ENCODE measurements around the gene HIF3A.

DNA sequence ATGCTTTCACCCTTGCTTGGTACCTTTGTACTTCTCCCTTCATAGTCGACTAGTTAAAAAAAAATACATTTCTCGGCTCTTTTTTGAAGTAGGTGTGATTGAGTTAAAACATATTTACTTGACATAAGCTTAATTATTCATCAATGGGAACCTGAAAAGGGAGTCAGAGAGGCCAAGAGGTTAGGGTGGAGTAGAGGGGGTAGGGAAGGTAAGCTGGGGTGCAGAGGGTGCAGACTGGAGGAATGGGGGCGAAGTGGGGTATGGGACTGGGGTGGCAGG lies 701 bp upstream of the HIF3A start:
- TF ChIP-seq, protein P1, sequence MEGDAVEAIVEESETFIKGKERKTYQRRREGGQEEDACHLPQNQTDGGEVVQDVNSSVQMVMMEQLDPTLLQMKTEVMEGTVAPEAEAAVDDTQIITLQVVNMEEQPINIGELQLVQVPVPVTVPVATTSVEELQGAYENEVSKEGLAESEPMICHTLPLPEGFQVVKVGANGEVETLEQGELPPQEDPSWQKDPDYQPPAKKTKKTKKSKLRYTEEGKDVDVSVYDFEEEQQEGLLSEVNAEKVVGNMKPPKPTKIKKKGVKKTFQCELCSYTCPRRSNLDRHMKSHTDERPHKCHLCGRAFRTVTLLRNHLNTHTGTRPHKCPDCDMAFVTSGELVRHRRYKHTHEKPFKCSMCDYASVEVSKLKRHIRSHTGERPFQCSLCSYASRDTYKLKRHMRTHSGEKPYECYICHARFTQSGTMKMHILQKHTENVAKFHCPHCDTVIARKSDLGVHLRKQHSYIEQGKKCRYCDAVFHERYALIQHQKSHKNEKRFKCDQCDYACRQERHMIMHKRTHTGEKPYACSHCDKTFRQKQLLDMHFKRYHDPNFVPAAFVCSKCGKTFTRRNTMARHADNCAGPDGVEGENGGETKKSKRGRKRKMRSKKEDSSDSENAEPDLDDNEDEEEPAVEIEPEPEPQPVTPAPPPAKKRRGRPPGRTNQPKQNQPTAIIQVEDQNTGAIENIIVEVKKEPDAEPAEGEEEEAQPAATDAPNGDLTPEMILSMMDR (IDR thresholded peaks at IDR 0.05) = no peak
- no peak for TF ChIP-seq POLR2A (IDR thresholded peaks at IDR 0.05)

Data from thyroid gland (tissue), 4 donors.